GM12878 (cell line): Measurements from ENCODE around the gene PRDM16. TPM values are rescaled to one million over a fixed set of nuclear protein-coding genes. Genes with fewer than 3 reads are reported as not detected.

Experiments
- ZBTB40 ChIP-seq: fragments of 450-650 bp; IDR thresholded peaks from 2 replicates; pipeline ENCODE4 v1.6.1; 2016; ENCODE audit warnings: mild to moderate bottlenecking, moderate library complexity, borderline replicate concordance
- polyA plus RNA-seq, 11 experiments: library from polyadenylated mRNA; depleted of rRNA in 4 of 11; unstranded in 6 of 11; stranded (reverse) in 5 of 11; fragments of >200 nt; fragmentation: Nextera tagmentation in 4 of 11; fragmentation: Illumina TruSeq in 1 of 11; extraction: Ambion mirVana in 4 of 11; extraction: Trizol in 1 of 11; gene quantifications; 1 replicate in 1 of 11; 2 replicates in 10 of 11; pipeline versions ENCODE4 v1.2.1 to v1.2.3, GENCODE V29; 2011 to 2016; ENCODE audit warnings: inconsistent platforms in 2 of 11, missing spikeins in 2 of 11, low read depth in 1 of 11
- total RNA-seq, 4 experiments: library from RNA; depleted of rRNA in 3 of 4; stranded (reverse); fragments of >200 nt in 3 of 4; fragmentation: Illumina TruSeq in 1 of 4; extraction: Trizol in 1 of 4; gene quantifications; 2 replicates each; pipeline versions ENCODE4 v1.2.1 to v1.2.3, GENCODE V29; 2013 to 2021
- TF ChIP-seq, protein P1 (sequence below): IDR thresholded peaks from 2 replicates; pipeline ENCODE4 v1.6.1; 2012; ENCODE audit warnings: improper control_type of control experiment, low read depth, low read length; ENCODE audit not compliant: insufficient replicate concordance

PRDM16 gene
- total and polyA plus RNA-seq, 10 of the 15 experiments (the other 5 are each of a cell fraction or from before 2014, with no cell fraction given): 0.03 TPM; not detected in 9

- TF ChIP-seq, protein P1, sequence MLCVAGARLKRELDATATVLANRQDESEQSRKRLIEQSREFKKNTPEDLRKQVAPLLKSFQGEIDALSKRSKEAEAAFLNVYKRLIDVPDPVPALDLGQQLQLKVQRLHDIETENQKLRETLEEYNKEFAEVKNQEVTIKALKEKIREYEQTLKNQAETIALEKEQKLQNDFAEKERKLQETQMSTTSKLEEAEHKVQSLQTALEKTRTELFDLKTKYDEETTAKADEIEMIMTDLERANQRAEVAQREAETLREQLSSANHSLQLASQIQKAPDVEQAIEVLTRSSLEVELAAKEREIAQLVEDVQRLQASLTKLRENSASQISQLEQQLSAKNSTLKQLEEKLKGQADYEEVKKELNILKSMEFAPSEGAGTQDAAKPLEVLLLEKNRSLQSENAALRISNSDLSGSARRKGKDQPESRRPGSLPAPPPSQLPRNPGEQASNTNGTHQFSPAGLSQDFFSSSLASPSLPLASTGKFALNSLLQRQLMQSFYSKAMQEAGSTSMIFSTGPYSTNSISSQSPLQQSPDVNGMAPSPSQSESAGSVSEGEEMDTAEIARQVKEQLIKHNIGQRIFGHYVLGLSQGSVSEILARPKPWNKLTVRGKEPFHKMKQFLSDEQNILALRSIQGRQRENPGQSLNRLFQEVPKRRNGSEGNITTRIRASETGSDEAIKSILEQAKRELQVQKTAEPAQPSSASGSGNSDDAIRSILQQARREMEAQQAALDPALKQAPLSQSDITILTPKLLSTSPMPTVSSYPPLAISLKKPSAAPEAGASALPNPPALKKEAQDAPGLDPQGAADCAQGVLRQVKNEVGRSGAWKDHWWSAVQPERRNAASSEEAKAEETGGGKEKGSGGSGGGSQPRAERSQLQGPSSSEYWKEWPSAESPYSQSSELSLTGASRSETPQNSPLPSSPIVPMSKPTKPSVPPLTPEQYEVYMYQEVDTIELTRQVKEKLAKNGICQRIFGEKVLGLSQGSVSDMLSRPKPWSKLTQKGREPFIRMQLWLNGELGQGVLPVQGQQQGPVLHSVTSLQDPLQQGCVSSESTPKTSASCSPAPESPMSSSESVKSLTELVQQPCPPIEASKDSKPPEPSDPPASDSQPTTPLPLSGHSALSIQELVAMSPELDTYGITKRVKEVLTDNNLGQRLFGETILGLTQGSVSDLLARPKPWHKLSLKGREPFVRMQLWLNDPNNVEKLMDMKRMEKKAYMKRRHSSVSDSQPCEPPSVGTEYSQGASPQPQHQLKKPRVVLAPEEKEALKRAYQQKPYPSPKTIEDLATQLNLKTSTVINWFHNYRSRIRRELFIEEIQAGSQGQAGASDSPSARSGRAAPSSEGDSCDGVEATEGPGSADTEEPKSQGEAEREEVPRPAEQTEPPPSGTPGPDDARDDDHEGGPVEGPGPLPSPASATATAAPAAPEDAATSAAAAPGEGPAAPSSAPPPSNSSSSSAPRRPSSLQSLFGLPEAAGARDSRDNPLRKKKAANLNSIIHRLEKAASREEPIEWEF: no peak
- no peak for TF ChIP-seq ZBTB40
Measured at GRCh38 chr1:3155056-3155925, 86.3 kb downstream of the PRDM16 start (continued).
